ENCODE measurements around the gene SMARCC1.
"Not testable (repeated sequence)": the region's sequence is repeated elsewhere in the genome, so short reads cannot be mapped to it uniquely, and the experiment has no call there.

The SMARCC1 gene

GRCh38 chr3:47766186-47766585 lies 15.5 kb downstream of the SMARCC1 start:
- no peak for DNase-seq

DNA sequence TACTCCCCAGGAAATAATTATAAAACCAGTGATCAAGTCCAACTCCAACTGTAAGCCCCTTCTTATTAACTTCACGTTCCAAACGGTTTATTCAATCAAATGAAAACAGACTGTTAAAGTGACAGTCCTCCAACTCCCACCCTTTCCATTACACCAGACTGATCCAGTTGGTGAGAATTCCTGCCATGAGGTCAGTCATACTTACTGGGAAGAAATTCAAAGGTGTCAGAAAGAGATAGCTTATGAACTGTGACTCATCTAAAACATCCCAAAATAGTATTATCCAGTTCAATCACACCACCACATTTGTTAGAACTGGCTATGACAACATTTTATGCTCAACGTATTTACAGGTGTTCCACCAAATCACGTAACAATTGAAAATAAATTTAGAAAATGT lies 19.5 kb downstream of the SMARCC1 start:
- DNase-seq, result no peak

DNA sequence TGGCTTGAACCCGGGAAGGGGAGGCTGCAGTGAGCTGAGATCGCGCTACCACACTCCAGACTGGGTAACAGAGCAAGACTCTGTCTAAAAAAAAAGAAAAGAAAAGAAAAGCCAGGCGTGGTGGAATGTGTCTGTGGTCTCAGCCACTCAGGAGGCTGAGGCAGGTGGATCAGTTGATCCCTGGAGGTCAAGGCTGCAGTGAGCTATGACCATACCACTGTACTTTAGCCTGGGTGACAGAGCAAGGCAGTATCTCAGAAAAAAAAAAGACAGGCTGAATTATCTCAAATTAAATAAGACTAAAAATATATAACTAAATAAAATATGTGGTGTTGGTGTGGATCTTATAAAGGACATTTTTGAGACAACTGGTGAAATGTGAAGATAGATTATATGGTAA lies 20.6 kb downstream of the SMARCC1 start:
- no peak for DNase-seq

DNA sequence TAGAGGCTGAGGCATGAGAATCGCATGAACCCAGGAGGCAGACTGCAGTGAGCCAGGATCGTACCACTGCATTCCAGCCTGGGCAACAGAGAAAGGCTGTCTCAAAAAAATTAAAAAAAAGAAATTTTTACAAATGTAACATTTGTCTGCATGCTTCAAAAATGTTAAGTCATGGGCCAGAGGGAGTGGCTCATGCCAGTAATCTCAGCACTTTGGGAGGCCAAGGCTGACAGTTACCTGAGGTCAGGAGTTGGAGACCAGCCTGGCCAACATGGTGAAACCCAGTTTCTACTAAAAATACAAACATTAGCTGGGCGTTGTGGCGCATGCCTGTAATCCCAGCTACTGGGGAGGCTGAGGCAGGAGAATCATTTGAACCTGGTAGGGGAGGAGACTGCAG lies 21.5 kb downstream of the SMARCC1 start:
- not testable (repeated sequence) for DNase-seq

DNA sequence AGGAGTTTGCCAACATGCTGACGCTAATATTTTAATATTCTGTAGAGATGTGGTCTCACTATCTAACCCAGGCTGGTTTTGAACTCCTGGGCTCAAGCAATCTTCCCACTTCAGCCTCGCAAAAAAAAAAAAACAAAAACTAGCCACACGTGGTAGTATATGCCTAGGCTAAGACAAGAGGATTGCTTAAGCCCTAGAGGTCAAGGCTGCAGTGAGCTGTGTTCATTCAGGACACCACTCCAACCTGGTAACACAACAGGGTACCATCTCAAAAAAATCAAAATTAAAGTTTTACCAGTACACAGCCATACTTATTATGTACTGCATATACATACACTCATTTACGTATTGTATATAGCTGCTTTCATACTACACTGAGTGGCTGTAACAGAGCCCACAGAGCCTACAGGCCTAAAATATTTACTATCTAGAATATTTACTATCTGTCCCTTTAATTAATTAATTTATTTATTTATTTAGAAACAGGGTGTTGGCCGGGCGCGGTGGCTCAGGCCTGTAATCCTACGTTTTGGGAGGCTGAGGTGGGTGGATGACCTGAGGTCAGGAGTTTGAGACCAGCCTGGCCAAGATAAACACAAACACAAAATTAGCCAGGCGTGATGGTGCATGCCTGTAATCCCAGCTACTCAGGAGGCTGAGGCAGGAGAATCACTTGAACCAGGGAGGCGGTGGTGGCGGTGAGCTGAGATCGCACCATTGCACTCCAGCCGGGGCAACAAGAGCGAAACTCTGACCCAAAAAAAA lies 23.2 kb downstream of the SMARCC1 start:
- DNase-seq, result no peak

- DNase-seq, result no peak
Observed at GRCh38 chr3:47752716-47753115, 29.0 kb downstream of the SMARCC1 start.

GRCh38 chr3:47750811-47751354 lies 30.8 kb downstream of the SMARCC1 start:
- not testable (repeated sequence) for DNase-seq

DNA sequence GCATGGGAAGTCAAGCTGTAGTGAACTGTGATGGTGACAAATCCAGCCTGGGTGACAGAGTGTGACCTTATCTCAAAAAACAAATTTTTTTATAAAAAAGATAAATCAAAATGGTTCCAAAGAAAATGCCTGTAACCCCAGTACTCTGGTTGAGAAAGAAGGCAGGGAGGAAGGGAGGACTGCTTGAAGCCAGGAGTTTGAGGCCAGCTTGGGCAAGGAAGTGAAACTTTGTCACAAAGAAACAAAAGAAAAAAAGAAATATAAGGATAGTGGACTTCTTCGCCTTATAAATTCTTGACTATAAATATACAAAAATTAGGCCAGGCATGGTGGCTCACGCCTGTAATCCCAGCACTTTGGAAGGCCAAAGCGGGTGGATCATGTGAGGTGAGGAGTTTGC lies 34.1 kb downstream of the SMARCC1 start:
- DNase-seq, result no peak

GRCh38 chr3:47746264-47746663 lies 35.4 kb downstream of the SMARCC1 start:
- DNase-seq, result no peak

- DNase-seq, result no peak
Observed at GRCh38 chr3:47743855-47744254, 37.8 kb downstream of the SMARCC1 start.

DNA sequence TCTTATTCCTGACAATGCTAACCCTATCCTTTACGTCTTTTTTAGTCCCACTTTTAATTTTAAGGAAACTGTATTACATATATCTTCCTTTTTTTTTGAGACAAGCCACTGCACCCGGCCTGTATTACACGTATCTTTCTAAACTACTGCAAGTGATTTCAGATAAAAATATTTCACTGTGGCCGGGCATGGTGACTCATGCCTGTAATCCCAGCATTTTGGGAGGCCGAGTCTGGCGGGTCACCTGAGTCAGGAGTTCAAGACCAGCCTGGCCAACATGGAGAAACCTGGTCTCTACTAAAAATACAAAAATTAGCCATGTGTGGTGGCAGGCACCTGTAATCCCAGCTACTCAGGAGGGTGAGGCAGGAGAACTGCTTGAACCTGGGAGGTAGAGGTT lies 38.3 kb downstream of the SMARCC1 start:
- DNase-seq, result not testable (repeated sequence)

DNA sequence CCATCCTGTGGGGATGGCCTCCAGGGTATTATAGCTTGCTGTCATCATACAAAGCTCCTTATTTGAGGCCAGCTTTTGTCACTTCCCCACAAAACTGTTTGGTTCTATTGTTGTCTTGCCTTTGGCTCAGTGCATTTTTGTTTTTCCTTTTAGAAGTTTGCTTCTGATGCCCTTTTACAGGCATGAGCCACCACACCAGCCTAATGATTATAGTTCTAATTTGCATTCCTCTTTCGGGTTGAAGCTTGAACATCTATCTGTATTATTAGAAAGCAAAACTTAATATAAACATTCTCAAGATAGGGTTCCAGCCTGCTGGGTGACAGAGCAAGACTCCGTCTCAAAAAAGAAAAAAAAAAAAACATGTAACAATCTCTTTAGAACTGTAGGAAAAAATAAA lies 39.8 kb downstream of the SMARCC1 start:
- no peak for DNase-seq

DNA sequence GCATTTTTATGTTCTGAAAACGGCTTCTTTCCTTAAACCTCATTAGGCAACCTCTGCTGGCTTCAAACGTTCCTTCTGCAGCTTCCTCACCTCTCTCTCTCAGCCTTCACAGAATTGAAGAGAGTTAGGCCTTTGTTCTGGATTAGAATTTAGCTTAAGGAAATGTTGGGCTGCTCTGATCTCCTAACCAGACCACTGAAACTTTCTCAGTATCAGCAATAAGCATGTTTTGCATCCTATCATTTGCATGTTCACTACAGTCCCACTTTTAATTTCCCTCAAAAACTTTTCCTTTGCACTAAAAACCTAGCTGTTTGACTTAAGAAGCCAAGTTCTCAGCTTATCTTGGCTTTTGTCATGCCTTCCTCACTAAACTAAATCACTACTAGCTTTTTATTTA lies 49.5 kb downstream of the SMARCC1 start:
- no peak for DNase-seq

DNA sequence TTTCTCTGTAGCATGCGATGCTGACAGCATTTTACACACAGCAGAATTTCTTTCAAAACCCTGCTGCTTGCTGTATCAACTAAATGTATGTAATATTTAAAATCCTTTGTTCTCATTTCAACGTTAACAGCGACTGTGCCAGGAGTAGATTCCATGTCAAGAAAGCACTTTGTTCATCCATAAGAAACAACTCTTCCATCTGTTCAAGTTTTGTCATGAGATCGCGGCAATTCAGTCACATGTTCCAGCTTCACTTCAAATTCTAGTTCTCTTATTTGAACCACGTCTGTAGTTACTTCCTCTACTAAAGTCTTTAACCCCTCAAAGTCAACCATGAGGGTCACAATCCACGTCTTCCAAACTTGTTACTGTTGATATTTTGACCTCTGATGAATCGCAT lies 50.6 kb downstream of the SMARCC1 start:
- no peak for DNase-seq

DNA sequence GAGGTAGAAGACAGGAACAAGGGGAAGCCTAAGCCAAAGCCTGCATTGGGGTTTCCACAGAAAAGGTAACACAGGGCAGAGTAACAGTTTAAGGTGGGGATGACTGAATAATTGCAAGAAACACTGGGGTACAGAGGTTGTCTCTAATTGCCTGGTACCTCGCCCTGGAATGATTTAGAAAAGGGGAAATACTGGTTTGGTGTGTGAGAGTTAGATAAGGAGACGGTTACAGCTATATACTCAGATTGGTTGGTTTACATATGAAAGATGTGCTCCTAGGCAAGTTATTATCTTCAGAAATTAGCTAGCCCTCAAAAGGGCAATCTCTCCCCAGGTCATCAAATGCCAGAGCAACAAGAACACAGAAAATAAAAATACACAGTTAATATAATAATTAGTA lies 58.8 kb downstream of the SMARCC1 start:
- DNase-seq, result no peak

GRCh38 chr3:47717448-47717847 lies 64.2 kb downstream of the SMARCC1 start:
- not testable (repeated sequence) for DNase-seq

DNA sequence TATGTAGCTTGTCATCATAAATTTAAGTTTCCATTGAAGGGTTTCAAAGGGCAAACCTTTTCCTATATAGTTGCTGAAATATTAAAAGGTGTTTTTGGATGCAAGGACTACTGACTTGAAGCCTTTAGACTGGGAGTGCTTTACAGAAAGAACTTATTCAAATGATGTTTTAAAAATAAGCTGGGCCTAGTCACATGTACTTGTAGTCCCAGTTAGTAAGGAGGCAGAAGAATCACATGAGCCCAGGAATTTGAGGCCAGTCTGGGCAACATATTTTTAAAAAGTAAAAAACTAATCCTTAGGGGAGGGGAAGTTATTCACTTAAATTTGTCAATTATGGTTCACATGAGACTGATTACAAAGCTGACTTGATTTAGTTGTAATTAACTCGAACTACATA lies 65.0 kb downstream of the SMARCC1 start:
- DNase-seq, result no peak

DNA sequence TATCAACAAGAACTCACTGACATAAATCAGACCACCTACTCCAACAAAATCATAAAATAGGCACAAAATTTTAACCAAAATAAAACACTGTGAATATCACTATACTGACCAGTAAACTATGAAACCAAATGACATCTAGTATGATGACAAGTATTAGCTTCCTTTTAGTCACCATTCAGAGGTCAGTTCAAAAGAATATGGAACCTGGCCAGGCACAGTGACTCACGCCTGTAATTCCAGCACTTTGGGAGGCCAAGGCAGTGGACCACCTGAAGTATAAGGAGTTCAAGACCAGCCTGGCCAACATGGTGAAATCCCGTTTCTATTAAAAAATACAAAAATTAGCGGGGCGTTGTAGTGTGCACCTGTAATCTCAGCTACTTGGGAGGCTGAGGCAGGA lies 65.8 kb downstream of the SMARCC1 start:
- DNase-seq, result no peak

GRCh38 chr3:47714606-47715005 lies 67.1 kb downstream of the SMARCC1 start:
- no peak for DNase-seq

GRCh38 chr3:47713655-47714054 lies 68.0 kb downstream of the SMARCC1 start:
- DNase-seq, result no peak

- DNase-seq, result no peak
Observed at GRCh38 chr3:47712398-47712797, 69.3 kb downstream of the SMARCC1 start.

GRCh38 chr3:47711596-47711995 lies 70.1 kb downstream of the SMARCC1 start:
- DNase-seq, result no peak

GRCh38 chr3:47705391-47705790 lies 76.3 kb downstream of the SMARCC1 start:
- DNase-seq, result no peak

DNA sequence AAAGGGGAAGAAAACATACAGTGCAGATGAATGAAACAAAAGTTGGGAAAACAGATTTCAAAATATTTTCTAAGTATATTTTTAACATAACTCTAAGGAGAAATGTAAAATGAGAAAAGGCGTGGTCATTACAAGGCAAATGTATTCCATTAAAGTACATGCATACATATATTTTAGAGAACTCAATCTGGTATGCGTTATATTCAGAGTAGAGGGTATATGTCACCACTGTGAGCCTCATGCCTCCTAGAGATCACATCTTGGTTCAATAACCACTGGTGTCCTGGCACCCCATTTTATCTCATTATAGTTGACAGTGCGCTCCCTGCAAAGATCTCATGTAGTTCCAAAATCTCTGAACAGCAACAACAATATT lies 77.5 kb downstream of the SMARCC1 start:
- DNase-seq, result no peak

DNA sequence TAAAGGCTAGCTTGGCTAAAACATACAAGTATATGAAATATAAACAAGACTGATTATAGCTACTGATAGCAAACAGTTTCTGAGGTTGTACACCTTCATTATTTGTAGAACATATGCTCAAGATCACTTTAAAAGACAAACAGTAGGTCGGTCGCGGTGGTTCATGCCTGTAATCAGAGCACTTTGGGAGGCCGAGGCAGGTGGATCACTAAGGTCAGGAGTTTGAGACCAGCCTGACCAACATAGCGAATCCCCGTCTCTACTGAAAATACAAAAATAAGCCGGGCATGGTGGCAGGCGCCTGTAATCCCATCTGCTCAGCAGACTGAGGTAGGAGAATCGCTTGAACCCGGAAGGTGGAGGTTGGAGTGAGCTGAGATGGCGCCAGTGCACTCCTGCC lies 80.3 kb downstream of the SMARCC1 start:
- no peak for DNase-seq

All from CD4-positive, alpha-beta T cell treated with Interleukin-10 for 1 hour (primary cell).